ENCODE measurements around the gene DDX51. TPM values are rescaled to one million over a fixed set of nuclear protein-coding genes. Genes with fewer than 3 reads are reported as not detected.

The DDX51 gene
- total RNA-seq, 4 donors from 2014 or later = 6.8 to 18.6 (median 9.5) TPM

GRCh38 chr12:132118876-132119275 lies 25.2 kb downstream of the DDX51 start:
- no peak for TF ChIP-seq CTCF (IDR thresholded peaks at IDR 0.05; ENCODE audit: low read depth)

GRCh38 chr12:132117558-132117875 lies 26.6 kb downstream of the DDX51 start:
- no peak for TF ChIP-seq CTCF (IDR thresholded peaks at IDR 0.05; ENCODE audit: low read depth)

GRCh38 chr12:132116709-132117557 lies 27.2 kb downstream of the DDX51 start:
- no peak for TF ChIP-seq CTCF (IDR thresholded peaks at IDR 0.05; ENCODE audit: low read depth)

- TF ChIP-seq CTCF (IDR thresholded peaks at IDR 0.05; ENCODE audit: low read depth) = no peak
Measured at GRCh38 chr12:132115500-132115899, 28.6 kb downstream of the DDX51 start.

GRCh38 chr12:132114667-132115066 lies 29.5 kb downstream of the DDX51 start:
- TF ChIP-seq CTCF (IDR thresholded peaks at IDR 0.05; ENCODE audit: low read depth) = no peak

GRCh38 chr12:132111654-132112304 lies 32.3 kb downstream of the DDX51 start:
- no peak for TF ChIP-seq CTCF (IDR thresholded peaks at IDR 0.05; ENCODE audit: low read depth)

GRCh38 chr12:132110677-132111076 lies 33.4 kb downstream of the DDX51 start:
- TF ChIP-seq CTCF (IDR thresholded peaks at IDR 0.05; ENCODE audit: low read depth) = no peak
